Kidney (tissue), 14 donors: ENCODE results near the gene TCEAL4. TPM values are rescaled to one million over a fixed set of nuclear protein-coding genes. Genes with fewer than 3 reads are reported as not detected.

Experiments
- DNase-seq, 5 donors: peaks; one replicate each; pipeline ENCODE4 v3.0.0-alpha.2; 2013 to 2020
- FAIRE-seq: peaks from 2 replicates; lab custom pipeline; 2012; peaks lifted over from hg19 to GRCh38; lab: Jason Lieb, UNC
- H3K27ac ChIP-seq, 2 donors: one replicate each; pipeline ENCODE4 v1.7.0; 2013; ENCODE audit warnings: low read depth in 2 of 2, low read length in 2 of 2, inconsistent platforms in 1 of 2
- H3K27me3 ChIP-seq: one replicate; pipeline ENCODE4 v1.7.1; 2013; ENCODE audit warnings: low read length, inconsistent platforms; ENCODE audit not compliant: control insufficient read depth, insufficient read depth
- H3K36me3 ChIP-seq, 3 donors: one replicate each; pipeline versions ENCODE4 v1.7.0 to v1.7.1; 2013; ENCODE audit warnings: low read length in 3 of 3, control low read depth in 1 of 3, inconsistent platforms in 1 of 3; ENCODE audit not compliant: insufficient read depth in 3 of 3, control insufficient read depth in 2 of 3
- H3K4me1 ChIP-seq, 3 donors: one replicate each; pipeline versions ENCODE4 v1.7.0 to v1.7.1; 2013; ENCODE audit warnings: low read length in 3 of 3, inconsistent platforms in 1 of 3, low read depth in 1 of 3; ENCODE audit not compliant: control insufficient read depth in 2 of 3, insufficient read depth in 2 of 3
- H3K4me3 ChIP-seq, 3 donors: one replicate each; pipeline versions ENCODE4 v1.7.0 to v1.8.1; 2013; ENCODE audit warnings: low read length in 3 of 3, control low read depth in 1 of 3, inconsistent platforms in 1 of 3
- H3K9ac ChIP-seq, 3 donors: one replicate each; pipeline versions ENCODE4 v1.7.0 to v1.7.1; 2013; ENCODE audit warnings: low read length in 3 of 3, control low read depth in 1 of 3, inconsistent platforms in 1 of 3
- H3K9me3 ChIP-seq, 3 donors: one replicate each; pipeline versions ENCODE4 v1.7.0 to v1.7.1; 2013; ENCODE audit warnings: low read length in 3 of 3, control low read depth in 1 of 3, inconsistent platforms in 1 of 3; ENCODE audit not compliant: control insufficient read depth in 2 of 3, insufficient read depth in 1 of 3
- CTCF ChIP-seq: IDR thresholded peaks from 3 replicates; pipeline ENCODE4 v1.5.1; 2012; ENCODE audit warnings: mild to moderate bottlenecking, moderate library complexity, borderline replicate concordance; ENCODE audit not compliant: insufficient read depth; ENCODE audit errors: extremely low read depth
- intact Hi-C: fragments of 100-400 bp; cut with DNase I; formaldehyde crosslinking; loops from one replicate; pipeline ENCODE4 v1.11.1; 2022
- polyA plus RNA-seq: library from polyadenylated mRNA; stranded (reverse); fragments of 350-450 nt; fragmentation: Illumina TruSeq; extraction: RNeasy Lipid Tissue Mini Kit (QIAGEN cat#74804); gene quantifications from one replicate; pipeline ENCODE4 v1.2.3, GENCODE V29; 2014; ENCODE audit warnings: low read depth, low replicate concordance; ENCODE audit not compliant: insufficient read depth
- total RNA-seq: library from RNA; stranded (reverse); fragmentation: NEBNext Ultra II Directional; extraction: Animal tissue kit (Norgen Biotek cat#: 25700); gene quantifications from one replicate; pipeline ENCODE4 v1.2.1, GENCODE V29; 2021
- donor health status: control.
- donor health status: control.
- donor health status: control.
- donor health status: control.
- donor health status: control.
- donor health status: DM: yes; HTN: yes; CAD: no.
- donor health status: Normal renal cell carcinoma (clear cell type).

Gene TCEAL4
- total and polyA plus RNA-seq, 2 donors from 2014 or later = 96.8 to 193 TPM

DNA sequence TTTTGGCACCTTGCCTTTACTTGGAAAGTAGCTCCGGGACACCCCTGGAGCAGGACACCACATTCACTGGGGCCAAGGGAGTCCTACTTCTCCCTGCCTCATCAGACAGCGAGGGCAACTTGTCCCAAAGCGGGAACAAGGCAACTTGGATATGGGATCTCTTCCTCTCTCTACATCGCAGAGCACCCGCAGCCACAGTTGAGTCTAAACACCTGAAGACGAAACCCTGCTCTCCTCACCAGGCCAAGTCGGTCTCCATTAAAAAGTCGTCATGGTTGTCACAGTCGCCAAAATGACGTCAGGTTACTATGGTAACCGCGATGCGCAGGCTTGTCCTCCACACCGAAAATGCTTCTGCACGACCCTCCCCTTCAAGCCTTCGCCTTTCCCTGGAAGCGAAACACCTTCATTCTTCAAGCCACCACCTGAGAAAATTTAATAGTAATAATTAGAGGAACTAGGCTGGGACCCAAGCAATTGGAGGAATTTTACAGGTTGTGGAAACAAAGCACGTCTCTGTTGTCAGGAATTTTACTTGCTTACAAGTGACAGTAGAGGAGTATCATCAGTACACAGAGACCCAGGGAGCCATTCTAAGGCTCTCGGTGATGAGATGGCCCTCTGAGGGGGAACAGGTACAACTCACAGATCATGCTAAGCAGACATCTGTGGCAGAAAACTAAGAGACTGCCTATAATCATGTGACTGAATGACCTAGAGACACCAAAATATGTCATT lies 30.5 kb upstream of the TCEAL4 start:
- no peak overlapping the region for H3K27ac ChIP-seq
- no peak for TF ChIP-seq CTCF
- H3K4me3 ChIP-seq = peak overlapping the region; percentile 79 to 91 (median 83)
- FAIRE-seq (no peak), DNase-seq (peak in 4 of 5 donors; percentile 83 to 93 (median 89))
- H3K4me1 ChIP-seq = no peaks in the 10 kb centered on the region
- no peaks in the 10 kb centered on the region for H3K36me3 ChIP-seq
- peak overlapping the region; percentile 49 to 91 (median 86) for H3K9ac ChIP-seq
- peaks cover 2% of the 10 kb centered on the region for H3K27me3 ChIP-seq
- intact Hi-C loops = no loop called here
- H3K9me3 ChIP-seq = no peaks in the 10 kb centered on the region

DNA sequence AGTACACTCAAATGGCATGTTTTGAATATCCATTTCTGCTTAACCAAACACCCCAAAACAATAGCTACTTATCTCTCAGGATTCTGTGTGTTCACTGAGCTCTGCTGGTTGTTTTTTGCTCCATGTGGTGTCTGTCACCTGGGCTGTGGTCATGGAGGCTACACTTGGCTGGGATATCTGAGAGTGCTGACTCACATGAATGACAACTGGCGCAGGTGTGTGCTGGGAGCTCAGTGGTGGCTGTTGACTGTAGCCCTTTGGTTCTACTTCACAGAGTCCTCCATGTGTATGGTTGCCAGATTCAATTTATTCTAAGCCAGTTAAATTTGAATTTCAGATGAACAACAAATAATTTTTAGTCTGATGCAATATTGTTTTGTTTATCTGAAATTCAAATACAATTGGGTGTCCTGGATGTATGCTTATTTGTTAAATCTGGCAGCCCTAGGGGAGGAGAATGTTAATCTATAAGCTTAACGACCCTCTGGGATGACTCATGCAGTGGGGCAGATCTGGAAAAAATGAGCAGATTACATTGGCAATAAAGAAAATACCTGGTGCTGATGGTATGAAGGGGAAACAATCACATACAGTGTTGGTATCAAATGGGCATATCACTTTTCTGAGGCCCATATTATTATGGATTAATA lies 28.2 kb upstream of the TCEAL4 start:
- TF ChIP-seq CTCF = no peak
- Histone ChIP-seq H3K4me3 (no peak overlapping the region), H3K9ac (no peak overlapping the region), H3K27me3 (no peaks in the 10 kb centered on the region), H3K27ac (no peak overlapping the region), H3K36me3 (no peaks in the 10 kb centered on the region), H3K4me1 (no peaks in the 10 kb centered on the region), H3K9me3 (no peaks in the 10 kb centered on the region)
- FAIRE-seq (no peak), DNase-seq (no peak)
- intact Hi-C loops = no loop called here

GRCh38 chrX:103560256-103560655 lies 25.1 kb upstream of the TCEAL4 start:
- intact Hi-C loops = no loop called here
- no peak overlapping the region for H3K4me3 ChIP-seq
- H3K9me3 ChIP-seq = no peaks in the 10 kb centered on the region
- FAIRE-seq (no peak), DNase-seq (no peak)
- H3K36me3 ChIP-seq = no peaks in the 10 kb centered on the region
- H3K27me3 ChIP-seq = no peaks in the 10 kb centered on the region
- H3K9ac ChIP-seq = no peak overlapping the region
- H3K27ac ChIP-seq = no peak overlapping the region
- H3K4me1 ChIP-seq = no peaks in the 10 kb centered on the region
- no peak for TF ChIP-seq CTCF
